H1 (cell line): ENCODE data around the gene S100A6. TPM values are rescaled to one million over a fixed set of nuclear protein-coding genes. Genes with fewer than 3 reads are reported as not detected.

Experiments used
- CTCF ChIA-PET: fragments of 300-600 bp; sonication (Branson Sonifier 250); formaldehyde crosslinking; loops from one replicate; lab custom pipeline; 2021; ENCODE audit not compliant: partially characterized antibody; lab: Charles Lee
- POLR2A ChIA-PET: fragments of 300-600 bp; sonication (Branson Sonifier 250); formaldehyde crosslinking; loops from one replicate; lab custom pipeline; 2021; ENCODE audit warnings: inconsistent platforms; ENCODE audit not compliant: partially characterized antibody; lab: Charles Lee
- DNase-seq, 2 experiments: peaks; one replicate each; pipeline versions ENCODE4 v3.0.0 to v3.0.0-alpha.2; 2010 to 2022; ENCODE audit warnings: low spot score in 2 of 2, low read depth in 1 of 2, mixed read lengths in 1 of 2
- FAIRE-seq: peaks from 2 replicates; lab custom pipeline; 2011; peaks lifted over from hg19 to GRCh38; lab: Jason Lieb, UNC
- H2AFZ ChIP-seq: 2 replicates; pipeline ENCODE4 v1.8.1; 2012; ENCODE audit warnings: low read length, inconsistent platforms
- H2AK5ac ChIP-seq: 2 replicates; pipeline ENCODE4 v1.6.1; 2013; ENCODE audit warnings: low read depth, low read length
- H2BK120ac ChIP-seq: replicated peaks from 2 replicates; pipeline ENCODE3; 2013; ENCODE audit warnings: low read depth, low read length, inconsistent platforms
- H2BK12ac ChIP-seq: 2 replicates; pipeline ENCODE4 v1.6.1; 2013; ENCODE audit warnings: low read depth, low read length
- H2BK15ac ChIP-seq: 2 replicates; pipeline ENCODE4 v1.6.1; 2013; ENCODE audit warnings: low read length
- H2BK20ac ChIP-seq: 2 replicates; pipeline ENCODE4 v1.6.1; 2013; ENCODE audit warnings: low read length
- H2BK5ac ChIP-seq: 2 replicates; pipeline ENCODE4 v1.6.1; 2013; ENCODE audit warnings: low read depth, low read length
- H3K14ac ChIP-seq: 2 replicates; pipeline ENCODE4 v1.6.1; 2013; ENCODE audit warnings: inconsistent platforms; ENCODE audit not compliant: insufficient read length
- H3K18ac ChIP-seq: 2 replicates; pipeline ENCODE4 v1.6.1; 2013; ENCODE audit warnings: low read length; ENCODE audit errors: extremely low read depth
- H3K23ac ChIP-seq: 2 replicates; pipeline ENCODE4 v1.6.1; 2013; ENCODE audit warnings: inconsistent platforms; ENCODE audit not compliant: insufficient read length
- H3K23me2 ChIP-seq: 2 replicates; pipeline ENCODE4 v1.6.1; 2013; ENCODE audit warnings: low read depth, low read length
- H3K27ac ChIP-seq: 2 replicates; pipeline ENCODE4 v1.6.1; 2011; ENCODE audit warnings: low read depth, low read length, inconsistent platforms
- H3K27me3 ChIP-seq, 4 experiments: replicated peaks in 1 of 4; 1 replicate in 1 of 4; 2 replicates in 3 of 4; pipeline versions ENCODE4 v1.6.1 to v1.8.1; 2011 to 2013; ENCODE audit warnings: low read length in 3 of 4, mild to moderate bottlenecking in 3 of 4, inconsistent platforms in 2 of 4, mixed read lengths in 2 of 4, moderate library complexity in 1 of 4; ENCODE audit not compliant: control insufficient read depth in 3 of 4, insufficient read depth in 3 of 4; ENCODE audit errors: extremely low read depth in 1 of 4
- H3K36me3 ChIP-seq, 4 experiments: 2 replicates each; pipeline versions ENCODE4 v1.6.1 to v1.8.1; 2011 to 2013; ENCODE audit warnings: mild to moderate bottlenecking in 4 of 4, low read length in 3 of 4, moderate library complexity in 2 of 4, control low read depth in 1 of 4, inconsistent platforms in 1 of 4; ENCODE audit not compliant: insufficient read depth in 4 of 4, control insufficient read depth in 2 of 4
- H3K4ac ChIP-seq: replicated peaks from 2 replicates; pipeline ENCODE3; 2013; ENCODE audit warnings: low read length, low read depth, mixed read lengths, inconsistent platforms; ENCODE audit not compliant: insufficient read length
- H3K4me1 ChIP-seq, 4 experiments: replicated peaks in 1 of 4; 1 replicate in 1 of 4; 2 replicates in 3 of 4; pipeline versions ENCODE4 v1.6.1 to v1.8.1; 2011 to 2013; ENCODE audit warnings: low read length in 3 of 4, inconsistent platforms in 2 of 4, mixed read lengths in 1 of 4; ENCODE audit not compliant: insufficient read depth in 4 of 4, control insufficient read depth in 3 of 4
- H3K4me2 ChIP-seq, 2 experiments: 2 replicates each; pipeline versions ENCODE4 v1.6.1 to v1.8.1; 2011 to 2013; ENCODE audit warnings: low read depth in 2 of 2, low read length in 2 of 2, control low read depth in 1 of 2, inconsistent platforms in 1 of 2, mild to moderate bottlenecking in 1 of 2; ENCODE audit not compliant: insufficient read depth in 1 of 2
- H3K4me3 ChIP-seq, 4 experiments: fragments of 200-600, 300-600 bp in 1 of 4; sonication (generic), shearing (Covaris generic), sonication (Bioruptor Twin) in 1 of 4; 2 replicates each; pipeline versions ENCODE4 v1.5.1 to v1.8.1; 2011 to 2016; ENCODE audit warnings: low read length in 4 of 4, low read depth in 3 of 4, control low read depth in 2 of 4, inconsistent platforms in 2 of 4, mild to moderate bottlenecking in 2 of 4, mixed read lengths in 1 of 4, moderate library complexity in 1 of 4; ENCODE audit not compliant: insufficient read depth in 2 of 4; ENCODE audit errors: extremely low read depth in 1 of 4
- H3K56ac ChIP-seq: replicated peaks from 2 replicates; pipeline ENCODE3; 2013; ENCODE audit warnings: low read depth, mild to moderate bottlenecking, mixed read lengths, low read length, inconsistent platforms; ENCODE audit not compliant: insufficient read length
- H3K79me1 ChIP-seq: 2 replicates; pipeline ENCODE4 v1.6.1; 2013; ENCODE audit warnings: low read depth, low read length, control low read depth
- H3K79me2 ChIP-seq, 2 experiments: 2 replicates each; pipeline versions ENCODE4 v1.6.1 to v1.8.1; 2012 to 2013; ENCODE audit warnings: low read length in 2 of 2, mild to moderate bottlenecking in 2 of 2, inconsistent platforms in 1 of 2; ENCODE audit not compliant: insufficient read depth in 2 of 2, control insufficient read depth in 1 of 2
- H3K9ac ChIP-seq, 4 experiments: replicated peaks in 1 of 4; 1 replicate in 1 of 4; 2 replicates in 3 of 4; pipeline versions ENCODE4 v1.6.1 to v1.8.1; 2011 to 2013; ENCODE audit warnings: low read depth in 3 of 4, low read length in 3 of 4, control low read depth in 2 of 4, mild to moderate bottlenecking in 2 of 4, moderate library complexity in 2 of 4, inconsistent platforms in 1 of 4; ENCODE audit errors: extremely low read depth in 1 of 4
- H3K9me3 ChIP-seq, 2 experiments: 2 replicates each; pipeline versions ENCODE4 v1.6.1 to v1.8.1; 2012 to 2013; ENCODE audit warnings: mild to moderate bottlenecking in 2 of 2, moderate library complexity in 2 of 2, control low read depth in 1 of 2, inconsistent platforms in 1 of 2, low read depth in 1 of 2, low read length in 1 of 2, mixed read lengths in 1 of 2; ENCODE audit not compliant: insufficient read depth in 2 of 2
- H4K20me1 ChIP-seq, 2 experiments: replicated peaks in 1 of 2; 2 replicates each; pipeline versions ENCODE3 to v1.8.1; 2011 to 2013; ENCODE audit warnings: inconsistent platforms in 2 of 2, low read length in 2 of 2, mild to moderate bottlenecking in 1 of 2; ENCODE audit not compliant: insufficient read depth in 2 of 2, control insufficient read depth in 1 of 2
- H4K5ac ChIP-seq: 2 replicates; pipeline ENCODE4 v1.6.1; 2013; ENCODE audit warnings: low read length, low read depth, mixed read lengths, inconsistent platforms; ENCODE audit not compliant: insufficient read length
- H4K8ac ChIP-seq: 2 replicates; pipeline ENCODE4 v1.8.0; 2013; ENCODE audit warnings: mild to moderate bottlenecking, moderate library complexity, low read length, inconsistent platforms; ENCODE audit not compliant: insufficient read depth; ENCODE audit errors: extremely low read depth
- H4K91ac ChIP-seq: replicated peaks from 2 replicates; pipeline ENCODE3; 2013; ENCODE audit warnings: low read length, mixed read lengths, inconsistent platforms; ENCODE audit not compliant: insufficient read length
- ASH2L ChIP-seq: fragments of 200-600, 300-600 bp; sonication (generic); IDR thresholded peaks from one replicate; pipeline ENCODE4 v1.7.1; 2017; ENCODE audit warnings: low read length
- CHD1 ChIP-seq: IDR thresholded peaks from 2 replicates; pipeline ENCODE4 v1.6.1; 2012; ENCODE audit warnings: low read depth, low read length, improper control_type of control experiment
- CHD2 ChIP-seq: IDR thresholded peaks from 2 replicates; pipeline ENCODE4 v1.6.1; 2012; ENCODE audit warnings: low read length, improper control_type of control experiment
- EP300 ChIP-seq, 2 experiments: IDR thresholded peaks; 1 replicate in 1 of 2; 2 replicates in 1 of 2; pipeline ENCODE4 v1.6.1; 2011 to 2012; ENCODE audit warnings: low read depth in 2 of 2, low read length in 2 of 2, mild to moderate bottlenecking in 2 of 2, borderline replicate concordance in 1 of 2, inconsistent platforms in 1 of 2, moderate library complexity in 1 of 2
- GTF2F1 ChIP-seq: IDR thresholded peaks from 2 replicates; pipeline ENCODE4 v1.6.1; 2012; ENCODE audit warnings: low read depth, low read length, improper control_type of control experiment, borderline replicate concordance
- JUND ChIP-seq: IDR thresholded peaks from 2 replicates; pipeline ENCODE4 v1.6.1; 2011; ENCODE audit warnings: mild to moderate bottlenecking, improper control_type of control experiment, low read length
- NANOG ChIP-seq: IDR thresholded peaks from 2 replicates; pipeline ENCODE4 v1.6.1; 2011; ENCODE audit warnings: low read length, low read depth, mild to moderate bottlenecking, inconsistent platforms; ENCODE audit not compliant: insufficient read depth, poor library complexity, severe bottlenecking
- NRF1 ChIP-seq: IDR thresholded peaks from 2 replicates; pipeline ENCODE4 v1.6.1; 2011; ENCODE audit warnings: mild to moderate bottlenecking, low read depth, low read length, improper control_type of control experiment
- RXRA ChIP-seq: IDR thresholded peaks from 2 replicates; pipeline ENCODE4 v1.6.1; 2011; ENCODE audit warnings: low read depth, mild to moderate bottlenecking, low read length, moderate library complexity; ENCODE audit not compliant: insufficient read depth
- SP1 ChIP-seq: IDR thresholded peaks from 2 replicates; pipeline ENCODE4 v1.6.1; 2011; ENCODE audit warnings: low read depth, low read length
- SUZ12 ChIP-seq: fragments of 200-600 bp; sonication (generic); IDR thresholded peaks from 2 replicates; pipeline ENCODE4 v1.6.1; 2012; ENCODE audit warnings: mild to moderate bottlenecking, inconsistent platforms, low read length, moderate library complexity, mixed read lengths
- WGBS, 2 experiments: shearing (Covaris generic) in 1 of 2; methylation state at CpG; one replicate each; pipeline versions ENCODE4 v1.1.6 to v1.1.7; 2013 to 2015; ENCODE audit warnings: low lambda C conversion rate in 2 of 2, mixed read lengths in 2 of 2, inconsistent platforms in 1 of 2, low coverage in 1 of 2, missing lambda C conversion rate in 1 of 2; ENCODE audit not compliant: insufficient replicate concordance in 2 of 2, insufficient coverage in 1 of 2, insufficient read length in 1 of 2; ENCODE audit errors: extremely low coverage in 1 of 2, missing lambda C conversion rate in 1 of 2; 5-methylcytosine and 5-hydroxymethylcytosine counted together
- polyA plus RNA-seq, 7 experiments: library from polyadenylated mRNA; depleted of rRNA in 3 of 7; stranded (reverse) in 5 of 7; unstranded in 2 of 7; fragments of >200 nt in 5 of 7; fragments of 200-250 nt in 2 of 7; gene quantifications; 1 replicate in 5 of 7; 2 replicates in 1 of 7; 4 replicates in 1 of 7; pipeline versions ENCODE4 v1.2.1 to v1.2.3, GENCODE V29; 2011 to 2013; ENCODE audit warnings: missing spikeins in 2 of 7, mixed read lengths in 2 of 7
- total RNA-seq: library from RNA; stranded (reverse); fragmentation: NEBNext Ultra II Directional; extraction: Animal tissue kit (Norgen Biotek cat#: 25700); gene quantifications from 2 replicates; pipeline ENCODE4 v1.2.1, GENCODE V29; 2021
- TF ChIP-seq, protein P1 (sequence below): IDR thresholded peaks from 2 replicates; pipeline ENCODE4 v1.6.1; 2012; ENCODE audit warnings: low read length, inconsistent platforms

The S100A6 gene
- total and polyA plus RNA-seq, 2 of the 8 experiments (the other 6 are each of a cell fraction or from before 2014, with no cell fraction given), result 11.1 to 63.0 TPM

GRCh38 chr1:153532181-153532580 lies 3.6 kb downstream of the S100A6 start:
- Histone ChIP-seq H2AK5ac (no peak overlapping the region), H3K56ac (no peak overlapping the region), H2BK5ac (peak overlapping the region; percentile 77; the same call in 1 of the 2 replicates), H2BK120ac (no peak overlapping the region), H2AFZ (peak overlapping the region; percentile 19; the same call in 1 of the 2 replicates), H4K8ac (no peak overlapping the region), H2BK15ac (no peak overlapping the region), H3K4me3 (peak overlapping the region in 1 of 4 experiments; percentile 54; a peak in 1 of 8 replicates), H4K20me1 (no peaks in the 10 kb centered on the region), H3K36me3 (no peaks in the 10 kb centered on the region), H4K5ac (no peak overlapping the region), H2BK20ac (0 out of 2 replicates have a peak overlapping the region, but pooled peaks have one; percentile 15), H3K18ac (no peak overlapping the region), H2BK12ac (peak overlapping the region; percentile 62; the same call in 1 of the 2 replicates), H3K79me1 (no peaks in the 10 kb centered on the region), H3K9ac (no peak overlapping the region), H3K4ac (no peak overlapping the region), H3K9me3 (no peaks in the 10 kb centered on the region), H3K79me2 (no peaks in the 10 kb centered on the region), H3K27me3 (peaks cover 0 to 19% (median 6%) of the 10 kb centered on the region in 4 experiments; a peak in 5 of 7 replicates), H3K14ac (no peak overlapping the region), H3K23me2 (peaks cover 2% of the 10 kb centered on the region), H4K91ac (no peak overlapping the region), H3K27ac (no peak overlapping the region), H3K23ac (no peak overlapping the region), H3K4me1 (peaks cover 8 to 34% (median 21%) of the 10 kb centered on the region in 4 experiments), H3K4me2 (peak overlapping the region; percentile 60 to 69; a peak in 3 of 4 replicates)
- no peak for DNase-seq
- ChIA-PET POLR2A (interaction anchor here (1.0 to 2.5 kb wide), 7 partner anchors 11 to 128 kb away, joined by 3 to 10 read pairs (median 5); no protein-coding TSS in a partner anchor), CTCF (interaction anchor here (0.9 to 10.2 kb wide), 27 partner anchors 8 to 394 kb away, joined by 3 to 165 read pairs (median 13); partner anchors contain the start of genes S100A1, S100A13, S100A14 and S100A16)
- no peak for FAIRE-seq
- WGBS, 2 experiments, result 85% methylated on average over 2 of the region's 2 CpGs; no CpG with 5 or more reads in 1 of the 2 experiments
- TF ChIP-seq EP300 (IDR thresholded peaks at IDR 0.05; ENCODE audit: borderline replicate concordance in 1 of 2, low read depth in 2 of 2, low read length in 2 of 2), result no peak
- TF ChIP-seq NRF1, result no peak
- TF ChIP-seq, protein P1, sequence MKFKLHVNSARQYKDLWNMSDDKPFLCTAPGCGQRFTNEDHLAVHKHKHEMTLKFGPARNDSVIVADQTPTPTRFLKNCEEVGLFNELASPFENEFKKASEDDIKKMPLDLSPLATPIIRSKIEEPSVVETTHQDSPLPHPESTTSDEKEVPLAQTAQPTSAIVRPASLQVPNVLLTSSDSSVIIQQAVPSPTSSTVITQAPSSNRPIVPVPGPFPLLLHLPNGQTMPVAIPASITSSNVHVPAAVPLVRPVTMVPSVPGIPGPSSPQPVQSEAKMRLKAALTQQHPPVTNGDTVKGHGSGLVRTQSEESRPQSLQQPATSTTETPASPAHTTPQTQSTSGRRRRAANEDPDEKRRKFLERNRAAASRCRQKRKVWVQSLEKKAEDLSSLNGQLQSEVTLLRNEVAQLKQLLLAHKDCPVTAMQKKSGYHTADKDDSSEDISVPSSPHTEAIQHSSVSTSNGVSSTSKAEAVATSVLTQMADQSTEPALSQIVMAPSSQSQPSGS, result no peak
- no peak for TF ChIP-seq CHD2
- no peak for TF ChIP-seq SUZ12
- TF ChIP-seq JUND, result no peak
- TF ChIP-seq RXRA, result no peak
- TF ChIP-seq SP1, result no peak
- no peak for TF ChIP-seq NANOG
- TF ChIP-seq ASH2L, result no peak
- TF ChIP-seq GTF2F1, result no peak
- TF ChIP-seq CHD1, result no peak
